NCI-H2029 treated with DMSO at 0.1 percent for 48 hours (cell line): ENCODE data around the gene CEP112.
A peak's percentile ranks its signal among the peaks of the same experiment; 100 is the strongest.

ENCODE experiments used
- DNase-seq: peaks from one replicate; lab custom pipeline; 2025; lab: John Stamatoyannopoulos, UW

Gene CEP112

GRCh38 chr17:65988451-65988850 lies 203.5 kb downstream of the CEP112 start:
- no peak for DNase-seq

GRCh38 chr17:65987988-65988387 lies 203.9 kb downstream of the CEP112 start:
- DNase-seq, result peak; percentile 18

- no peak for DNase-seq
Measured at GRCh38 chr17:65985571-65985970, 206.4 kb downstream of the CEP112 start.

GRCh38 chr17:65984299-65984698 lies 207.6 kb downstream of the CEP112 start:
- DNase-seq, result no peak

GRCh38 chr17:65978871-65979270 lies 213.1 kb downstream of the CEP112 start:
- no peak for DNase-seq

- DNase-seq, result peak; percentile 57
Measured at GRCh38 chr17:65977041-65977440, 214.9 kb downstream of the CEP112 start.

GRCh38 chr17:65975878-65976277 lies 216.1 kb downstream of the CEP112 start:
- DNase-seq, result no peak

- no peak for DNase-seq
Measured at GRCh38 chr17:65973237-65973636, 218.7 kb downstream of the CEP112 start.

- no peak for DNase-seq
Measured at GRCh38 chr17:65967372-65967771, 224.6 kb downstream of the CEP112 start.

- DNase-seq, result no peak
Measured at GRCh38 chr17:65966072-65966695, 225.7 kb downstream of the CEP112 start.

GRCh38 chr17:65963179-65963578 lies 228.8 kb downstream of the CEP112 start:
- DNase-seq, result no peak

- no peak for DNase-seq
Measured at GRCh38 chr17:65959630-65960029, 232.3 kb downstream of the CEP112 start.

GRCh38 chr17:65956814-65957213 lies 235.1 kb downstream of the CEP112 start:
- DNase-seq, result no peak

GRCh38 chr17:65954148-65954449 lies 237.8 kb downstream of the CEP112 start:
- DNase-seq, result no peak

GRCh38 chr17:65953316-65954147 lies 238.4 kb downstream of the CEP112 start:
- DNase-seq, result no peak

- no peak for DNase-seq
Measured at GRCh38 chr17:65952586-65952985, 239.3 kb downstream of the CEP112 start.

- DNase-seq, result no peak
Measured at GRCh38 chr17:65952015-65952414, 239.9 kb downstream of the CEP112 start.

- DNase-seq, result no peak
Measured at GRCh38 chr17:65947831-65948230, 244.1 kb downstream of the CEP112 start.

- no peak for DNase-seq
Measured at GRCh38 chr17:65942592-65942991, 249.3 kb downstream of the CEP112 start.

GRCh38 chr17:65941356-65941899 lies 250.5 kb downstream of the CEP112 start:
- no peak for DNase-seq

GRCh38 chr17:65936013-65936412 lies 255.9 kb downstream of the CEP112 start:
- DNase-seq, result no peak

- no peak for DNase-seq
Measured at GRCh38 chr17:65933290-65933689, 258.6 kb downstream of the CEP112 start.
